Heart left ventricle (tissue), 16 donors: ENCODE measurements around the gene PTPRO. TPM values are rescaled to one million over a fixed set of nuclear protein-coding genes. Genes with fewer than 3 reads are reported as not detected.

ENCODE experiments used
- ATAC-seq, 4 donors: fragments of 200-7000 bp; cut with Tn5 transposase; one replicate each; pipeline ENCODE4 v1.9.1; 2020 to 2022; ENCODE audit warnings: moderate library complexity in 4 of 4, mild to moderate bottlenecking in 3 of 4, moderate number of reproducible peaks in 1 of 4
- DNase-seq, 5 donors: peaks; one replicate each; pipeline ENCODE4 v3.0.0-alpha.2; 2020
- H3K27ac ChIP-seq, 12 donors: fragments of 200-600 bp; sonication (generic) in 4 of 12; one replicate each; pipeline versions ENCODE4 v1.5.0 to v1.8.0; 2016 to 2022; ENCODE audit warnings: mild to moderate bottlenecking in 2 of 12
- H3K27me3 ChIP-seq, 9 donors: fragments of 200-600 bp; sonication (generic) in 2 of 9; one replicate each; pipeline versions ENCODE4 v1.5.1 to v1.8.0; 2016 to 2022; ENCODE audit warnings: mild to moderate bottlenecking in 3 of 9
- H3K36me3 ChIP-seq, 9 donors: fragments of 200-600 bp; sonication (generic) in 2 of 9; one replicate each; pipeline versions ENCODE4 v1.5.0 to v1.8.0; 2018 to 2022; ENCODE audit warnings: mild to moderate bottlenecking in 2 of 9
- H3K4me1 ChIP-seq, 12 donors: fragments of 200-600 bp; sonication (generic) in 4 of 12; one replicate each; pipeline versions ENCODE4 v1.5.0 to v1.8.0; 2016 to 2022; ENCODE audit warnings: mild to moderate bottlenecking in 3 of 12
- H3K4me3 ChIP-seq, 12 donors: fragments of 200-600 bp; sonication (generic) in 4 of 12; one replicate each; pipeline versions ENCODE4 v1.5.0 to v1.8.0; 2017 to 2022; ENCODE audit warnings: mild to moderate bottlenecking in 9 of 12, moderate library complexity in 4 of 12
- H3K9me3 ChIP-seq, 12 donors: fragments of 200-600 bp; sonication (generic) in 4 of 12; one replicate each; pipeline versions ENCODE4 v1.5.0 to v1.8.0; 2016 to 2022; ENCODE audit warnings: mild to moderate bottlenecking in 1 of 12
- POLR2A ChIP-seq, 2 donors: fragments of 450-650 bp; IDR thresholded peaks; one replicate each; pipeline ENCODE4 v1.6.1; 2017; ENCODE audit warnings: antibody characterized with exemption in 2 of 2, mild to moderate bottlenecking in 2 of 2, moderate library complexity in 2 of 2
- WGBS, 4 donors: extraction: QIAGEN DNeasy Blood & Tissue Kit in 2 of 4; methylation state at CpG; one replicate each; pipeline versions ENCODE4 v1.1.5 to v1.1.7; 2013 to 2018; 5-methylcytosine and 5-hydroxymethylcytosine counted together
- intact Hi-C, 10 donors: fragments of 100-400 bp; cut with DNase I; formaldehyde crosslinking; loops; one replicate each; pipeline versions ENCODE4 v1.11.1 to v1.14.2; 2022
- polyA plus RNA-seq, 2 donors: library from polyadenylated mRNA; stranded (reverse); fragments of 200-250 nt; gene quantifications; one replicate each; pipeline ENCODE4 v1.2.3, GENCODE V29; 2013
- total RNA-seq, 9 donors: library from RNA; depleted of rRNA in 2 of 9; stranded (reverse); fragments of >200 nt in 2 of 9; fragmentation: NEBNext Ultra II Directional in 3 of 9; extraction: Animal tissue kit (Norgen Biotek cat#: 25700) in 3 of 9; gene quantifications; one replicate each; pipeline versions ENCODE4 v1.1.0 to v1.2.4, GENCODE V29; 2016 to 2023
- TF ChIP-seq, protein P1 (sequence below), 12 donors: fragments of 200-600 bp; sonication (generic) in 4 of 12; IDR thresholded peaks; one replicate each; pipeline versions ENCODE4 v1.5.0 to v1.8.0; 2018 to 2022; ENCODE audit warnings: antibody characterized with exemption in 12 of 12, mild to moderate bottlenecking in 5 of 12
- donor health status: ischemic (EF 13 %, LVEDD 7.1; RV severe dilation, severe dysfunction).
- donor health status: healthy with polysubstance abuse.
- donor health status: DM: no; HTN: yes; CAD: no.
- donor health status: DM: no; HTN: no; CAD: no.
- donor health status: ischemic (EF 25% LVEDD 6.9; RV normal size, moderate dysfunction).
- donor health status: ischemic (EF 25% LVEDD 5.7; RV mildly dilated, moderate dysfunction).
- donor health status: healthy.
- donor health status: DM: yes; HTN: yes; CAD: no.
- donor health status: ischemic (EF 35%, LVEDD 5.7; RV mildly dilated, moderate dysfunction).
- donor health status: nonischemic (EF 11% LVEDD 7.7; RV severe dilation, severe dysfunction).
- donor health status: DM: yes; HTN: yes; CAD: no.
- donor health status: PGD.
- donor health status: ischemic (EF 29% LVEDD 5.4; RV normal size, mild dysfunction).
- donor health status: nonischemic (EF 23%, LVEDD 6.1; RV moderate dilation, normal function).

Gene PTPRO
- total and polyA plus RNA-seq, 11 donors = 0.20 to 9.3 (median 0.57) TPM

DNA sequence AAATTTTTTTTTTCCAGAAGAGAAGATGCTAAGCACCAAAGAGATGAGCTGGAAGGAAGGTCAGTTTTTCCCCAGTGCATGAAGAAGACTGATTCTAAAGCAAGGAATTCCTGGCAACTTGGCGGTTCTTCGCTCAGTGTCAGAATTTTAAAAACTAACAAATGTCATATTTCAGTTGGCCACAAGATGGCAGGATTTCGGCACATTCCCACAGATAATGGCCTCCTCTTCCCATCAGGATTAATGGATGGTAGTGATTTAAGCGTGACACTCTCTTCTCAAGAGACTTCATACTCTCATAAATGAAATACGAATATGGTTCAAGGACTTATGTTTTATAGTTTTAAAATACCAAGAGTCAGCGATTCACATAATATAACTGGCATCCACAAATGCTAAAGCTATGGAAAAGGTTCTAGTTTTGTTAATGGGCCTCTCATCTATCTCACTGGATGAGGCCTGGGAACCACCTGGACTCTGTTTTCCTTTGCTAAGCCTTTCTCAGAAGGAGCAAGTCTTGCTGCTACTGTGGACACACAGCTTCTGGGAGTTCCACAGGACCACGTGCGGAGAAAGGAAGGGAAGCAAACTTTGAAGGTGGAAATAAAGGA lies 46.1 kb upstream of the PTPRO start:
- H3K27ac ChIP-seq = no peak overlapping the region
- H3K4me1 ChIP-seq = peaks cover 0 to 15% (median 11%) of the 10 kb centered on the region in 12 donors
- no peaks in the 10 kb centered on the region for H3K36me3 ChIP-seq
- ATAC-seq = peak in 2 of 4 donors; percentile 49 to 61
- H3K9me3 ChIP-seq = peaks cover 0 to 6% (median 0%) of the 10 kb centered on the region in 12 donors
- intact Hi-C loops = loop anchor here (1.0 to 10.0 kb wide), 15 partner anchors 245 to 581 kb away; partner anchors contain the start of gene ART4 (in 3 of the 10)
- no peak overlapping the region for H3K4me3 ChIP-seq
- DNase-seq = peak in 1 of 5 donors; percentile 14
- H3K27me3 ChIP-seq = peaks cover 0 to 8% (median 0%) of the 10 kb centered on the region in 9 donors
- no peak for TF ChIP-seq POLR2A (IDR thresholded peaks at IDR 0.05)
- TF ChIP-seq, protein P1, sequence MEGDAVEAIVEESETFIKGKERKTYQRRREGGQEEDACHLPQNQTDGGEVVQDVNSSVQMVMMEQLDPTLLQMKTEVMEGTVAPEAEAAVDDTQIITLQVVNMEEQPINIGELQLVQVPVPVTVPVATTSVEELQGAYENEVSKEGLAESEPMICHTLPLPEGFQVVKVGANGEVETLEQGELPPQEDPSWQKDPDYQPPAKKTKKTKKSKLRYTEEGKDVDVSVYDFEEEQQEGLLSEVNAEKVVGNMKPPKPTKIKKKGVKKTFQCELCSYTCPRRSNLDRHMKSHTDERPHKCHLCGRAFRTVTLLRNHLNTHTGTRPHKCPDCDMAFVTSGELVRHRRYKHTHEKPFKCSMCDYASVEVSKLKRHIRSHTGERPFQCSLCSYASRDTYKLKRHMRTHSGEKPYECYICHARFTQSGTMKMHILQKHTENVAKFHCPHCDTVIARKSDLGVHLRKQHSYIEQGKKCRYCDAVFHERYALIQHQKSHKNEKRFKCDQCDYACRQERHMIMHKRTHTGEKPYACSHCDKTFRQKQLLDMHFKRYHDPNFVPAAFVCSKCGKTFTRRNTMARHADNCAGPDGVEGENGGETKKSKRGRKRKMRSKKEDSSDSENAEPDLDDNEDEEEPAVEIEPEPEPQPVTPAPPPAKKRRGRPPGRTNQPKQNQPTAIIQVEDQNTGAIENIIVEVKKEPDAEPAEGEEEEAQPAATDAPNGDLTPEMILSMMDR (IDR thresholded peaks at IDR 0.05) = peak; percentile 56 to 80 (median 72)
- 35 to 43% (median 35%) methylated on average over 8 of the region's 8 CpGs for WGBS, 4 donors

DNA sequence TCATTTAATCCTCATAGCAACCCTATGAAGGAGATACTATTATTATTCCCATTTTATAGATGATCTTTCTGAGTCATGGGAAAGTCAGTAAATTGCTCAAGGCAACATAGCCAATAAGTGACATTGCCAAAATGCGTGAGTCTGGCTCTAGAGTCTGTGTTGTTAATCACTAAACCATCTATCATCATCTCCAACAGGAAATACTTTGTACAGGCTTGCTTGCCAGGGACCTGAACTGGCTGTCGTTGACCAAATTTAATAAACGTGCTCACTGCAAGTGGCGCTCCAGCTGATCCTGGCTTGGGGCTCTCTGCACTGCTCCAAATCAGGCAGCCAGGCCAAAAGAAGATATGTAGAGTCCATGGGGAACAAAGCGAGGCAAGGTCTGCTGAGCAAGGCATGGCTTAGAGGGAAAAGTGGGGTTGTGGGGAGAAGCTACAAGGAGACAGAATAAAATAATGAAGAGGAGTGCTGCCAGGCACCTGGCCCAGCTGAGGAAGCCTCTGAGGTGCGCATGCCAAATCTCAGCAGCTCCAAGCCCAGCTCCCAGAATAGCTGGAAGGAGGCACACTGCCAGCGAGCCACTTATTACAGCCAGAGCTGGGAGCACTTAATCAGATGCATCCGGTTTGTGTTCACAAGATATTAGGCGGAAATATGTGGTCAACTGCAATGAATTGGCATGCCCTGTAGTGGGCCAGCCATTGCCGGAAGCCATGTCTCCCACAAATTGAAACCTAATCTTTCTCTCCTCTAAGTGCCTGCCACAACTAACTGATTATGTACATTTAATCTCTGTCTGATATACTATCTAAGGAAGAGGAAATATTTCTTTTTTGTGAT lies 43.3 kb upstream of the PTPRO start:
- H3K36me3 ChIP-seq = no peaks in the 10 kb centered on the region
- H3K4me3 ChIP-seq = no peak overlapping the region
- intact Hi-C loops = loop anchor here (2.0 to 10.0 kb wide), 11 partner anchors 243 to 578 kb away; partner anchors contain the start of gene ART4 (in 3 of the 10)
- no peak for TF ChIP-seq POLR2A (IDR thresholded peaks at IDR 0.05)
- TF ChIP-seq, protein P1 (IDR thresholded peaks at IDR 0.05) = peak in 2 of 12 donors; percentile 9 to 18
- peaks cover 0 to 15% (median 11%) of the 10 kb centered on the region in 12 donors for H3K4me1 ChIP-seq
- DNase-seq (peak; percentile 73 to 89 (median 84)), ATAC-seq (peak; percentile 78 to 96 (median 92))
- H3K27me3 ChIP-seq = no peaks in the 10 kb centered on the region
- peaks cover 0 to 6% (median 0%) of the 10 kb centered on the region in 12 donors for H3K9me3 ChIP-seq
- H3K27ac ChIP-seq = peak overlapping the region in 6 of 12 donors; percentile 8 to 58 (median 38)
- WGBS, 4 donors = 9 to 21% (median 18%) methylated on average over 10 of the region's 10 CpGs

DNA sequence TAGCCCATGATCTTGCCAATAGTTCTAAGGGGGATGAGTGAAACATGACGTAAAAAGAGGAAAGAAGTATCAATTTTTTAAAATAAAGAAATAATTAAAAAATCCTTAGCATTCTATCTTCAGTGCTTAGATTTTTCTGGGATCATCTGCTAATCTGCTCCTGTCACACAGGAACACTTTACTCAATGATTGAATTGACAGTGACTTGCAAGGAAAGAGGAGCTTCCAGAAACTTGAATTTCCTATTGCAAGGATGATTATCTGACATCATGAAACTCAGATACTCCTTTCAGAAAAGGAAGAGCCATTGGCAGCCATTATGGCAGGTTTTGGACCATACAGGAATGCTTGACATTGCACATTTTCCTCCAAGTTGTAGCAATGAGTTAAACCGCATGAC lies 41.4 kb upstream of the PTPRO start:
- Histone ChIP-seq H3K9me3 (peaks cover 0 to 6% (median 0%) of the 10 kb centered on the region in 12 donors), H3K36me3 (no peaks in the 10 kb centered on the region), H3K4me3 (no peak overlapping the region), H3K27me3 (no peaks in the 10 kb centered on the region), H3K4me1 (peaks cover 0 to 15% (median 11%) of the 10 kb centered on the region in 12 donors), H3K27ac (no peak overlapping the region)
- intact Hi-C loops = loop anchor here in 1 of 10 donors (2.0 kb wide), 1 partner anchor 242 kb away; no protein-coding TSS in a partner anchor
- ATAC-seq (no peak), DNase-seq (no peak)
- TF ChIP-seq POLR2A (IDR thresholded peaks at IDR 0.05) = no peak
- TF ChIP-seq, protein P1 (IDR thresholded peaks at IDR 0.05) = no peak
- 94 to 96% (median 95%) methylated on average over 2 of the region's 2 CpGs for WGBS, 4 donors

DNA sequence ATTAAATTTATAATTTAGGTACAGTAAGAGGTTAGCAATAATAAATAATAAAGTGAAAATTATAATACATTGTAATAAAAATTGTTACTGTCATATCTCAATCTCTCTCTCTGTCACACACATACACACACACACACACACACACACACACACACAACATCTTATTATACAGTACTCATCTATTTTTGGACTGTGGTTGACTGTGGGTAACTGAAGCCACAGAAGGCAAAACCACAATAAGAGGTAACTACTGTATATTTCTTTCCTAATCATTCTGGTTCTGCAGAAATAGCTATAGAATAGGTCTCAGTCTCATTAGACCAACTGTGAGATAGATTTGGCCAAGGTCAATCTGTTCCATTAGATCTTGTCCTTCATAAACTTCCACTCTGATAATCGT lies 33.1 kb upstream of the PTPRO start:
- intact Hi-C loops = loop anchor here in 1 of 10 donors (5.0 kb wide), 1 partner anchor 213 kb away; no protein-coding TSS in a partner anchor
- H3K36me3 ChIP-seq = no peaks in the 10 kb centered on the region
- no peak for TF ChIP-seq POLR2A (IDR thresholded peaks at IDR 0.05)
- TF ChIP-seq, protein P1 (IDR thresholded peaks at IDR 0.05) = no peak
- DNase-seq (no peak), ATAC-seq (no peak)
- no peak overlapping the region for H3K27ac ChIP-seq
- H3K27me3 ChIP-seq = peaks cover 0 to 2% (median 0%) of the 10 kb centered on the region in 9 donors
- 62 to 73% (median 67%) methylated on average over 1 of the region's 1 CpG for WGBS, 4 donors
- no peaks in the 10 kb centered on the region for H3K4me1 ChIP-seq
- no peak overlapping the region for H3K4me3 ChIP-seq
- no peaks in the 10 kb centered on the region for H3K9me3 ChIP-seq
